Erythroblast (primary cell): ENCODE measurements around the gene ING3.

Experiments
- GATA1 ChIP-seq: IDR thresholded peaks from 2 replicates; pipeline ENCODE4 v1.6.1; 2011; ENCODE audit warnings: low read depth, mild to moderate bottlenecking, control low read depth, low read length, moderate library complexity
- POLR2A ChIP-seq: IDR thresholded peaks from 2 replicates; pipeline ENCODE4 v1.6.1; 2011; ENCODE audit warnings: mild to moderate bottlenecking, low read length

GRCh38 chr7:120991581-120991980 lies 41.0 kb downstream of the ING3 start:
- TF ChIP-seq POLR2A, result no peak
- TF ChIP-seq GATA1, result no peak
